Measurements from ENCODE around the gene IFI27L1.
"Not testable (repeated sequence)": the region's sequence is repeated elsewhere in the genome, so short reads cannot be mapped to it uniquely, and the experiment has no call there.

Gene IFI27L1

DNA sequence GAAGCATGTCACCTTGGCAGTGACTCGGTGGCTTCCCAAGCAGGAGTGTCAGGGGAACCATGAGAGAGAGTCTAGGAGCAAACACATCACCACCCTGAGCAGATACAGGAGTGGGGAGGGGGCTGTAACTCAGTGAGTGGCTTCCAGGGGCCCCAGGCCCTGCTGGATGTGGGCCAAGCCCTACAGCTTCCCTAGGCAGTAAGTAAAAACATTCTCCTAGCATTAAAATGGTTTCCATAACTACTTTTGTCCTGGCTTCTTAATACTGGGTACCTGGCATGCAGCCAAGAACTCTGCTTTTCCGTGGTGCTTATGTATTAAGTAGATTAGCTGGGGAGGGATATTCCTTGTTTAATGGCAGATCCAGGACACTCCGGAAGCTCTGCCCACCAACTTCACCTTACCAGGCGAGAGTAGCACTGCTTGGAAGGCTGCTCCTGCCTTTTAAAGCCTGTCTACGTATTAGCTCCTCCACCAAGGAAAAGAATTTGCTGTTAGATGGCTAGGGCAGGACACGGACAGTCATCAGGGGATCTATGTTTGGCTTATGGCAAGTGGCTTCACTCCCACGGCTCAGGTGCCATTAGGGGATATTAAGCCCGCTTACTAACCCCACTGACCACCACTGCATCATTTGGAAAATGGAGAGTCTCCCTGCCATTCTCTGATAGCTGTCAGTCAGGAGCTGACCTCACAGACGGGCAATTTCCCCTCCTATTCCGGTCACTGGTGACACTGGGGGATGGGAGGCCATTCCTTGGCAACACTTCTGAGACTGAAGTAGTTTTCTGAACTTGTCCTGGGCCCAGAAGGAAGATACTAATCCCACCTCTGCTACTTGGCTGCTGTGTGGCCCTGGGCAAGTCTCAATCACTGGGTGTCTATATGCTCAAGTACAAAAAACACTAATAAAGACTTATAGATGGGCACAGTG is 32.2 kb upstream of the IFI27L1 start:
- no peak for DNase-seq

DNA sequence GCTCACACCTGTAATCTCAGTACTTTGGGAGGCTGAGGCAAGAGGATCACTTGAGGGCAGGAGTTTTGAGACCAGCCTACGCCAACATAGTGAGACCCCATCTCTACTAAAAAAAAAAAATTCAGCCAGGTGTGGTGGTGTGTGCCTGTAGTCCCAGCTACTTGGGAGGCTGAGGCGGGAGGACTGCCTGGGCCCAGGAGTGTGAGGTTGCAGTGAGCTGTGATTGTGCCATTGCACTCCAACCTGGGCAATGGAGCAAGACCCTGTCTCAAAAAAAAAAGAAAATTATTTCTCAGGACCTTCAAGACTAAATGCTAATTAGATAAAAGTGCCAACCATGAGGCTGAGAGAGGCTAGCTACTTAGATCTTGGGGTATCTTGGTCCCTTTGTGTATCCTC is 31.5 kb upstream of the IFI27L1 start:
- no peak for DNase-seq

DNA sequence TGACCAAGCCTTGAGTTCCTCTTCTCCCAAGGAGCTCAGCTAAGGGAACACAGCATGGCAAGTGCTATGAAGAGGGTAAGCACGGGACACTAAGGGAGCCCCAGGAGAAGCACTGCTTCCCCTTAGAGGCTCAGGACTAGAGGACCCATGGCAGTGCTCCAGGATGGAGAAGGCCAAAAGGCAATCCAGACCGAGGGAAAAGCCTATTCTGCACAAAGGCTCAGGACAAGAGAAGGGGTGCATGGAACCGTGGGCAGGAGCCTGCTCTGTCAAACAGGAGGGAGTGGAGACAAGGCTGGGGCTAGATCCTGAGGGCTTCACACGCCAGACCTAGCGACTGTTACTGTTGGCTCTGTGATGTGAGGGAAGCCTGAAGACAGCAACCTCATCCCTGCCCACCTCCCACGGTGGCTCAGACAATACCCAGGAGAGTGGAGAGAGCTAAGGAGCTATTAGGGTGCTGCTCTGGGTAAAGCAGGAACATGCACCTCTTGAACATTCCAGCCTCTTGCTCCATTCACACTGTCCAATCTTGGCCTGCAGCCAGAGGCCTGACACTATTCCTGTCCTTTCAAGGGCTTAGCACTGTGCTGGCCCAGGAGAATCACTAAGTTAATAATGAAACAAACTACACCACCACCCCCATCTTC is 30.8 kb upstream of the IFI27L1 start:
- DNase-seq: no peak

DNA sequence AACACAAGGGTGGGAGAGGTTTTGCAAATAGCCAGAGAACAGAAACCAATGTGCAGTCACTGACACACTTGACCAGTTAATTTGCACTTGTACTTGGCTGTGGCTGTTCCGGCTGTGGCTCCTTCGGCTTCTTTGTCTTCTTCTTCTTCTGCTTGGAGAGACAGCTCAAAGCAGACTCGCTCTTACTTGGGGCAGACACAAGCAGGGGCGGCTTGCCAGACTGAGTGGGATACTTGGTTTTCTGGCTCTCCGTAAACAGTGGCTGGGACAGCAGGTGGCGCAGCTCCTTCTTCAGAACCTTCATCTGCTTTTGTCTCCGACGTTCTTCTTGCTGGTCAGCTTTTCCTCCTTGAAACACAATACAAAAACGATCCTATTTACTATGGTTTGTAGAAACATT is 30.0 kb upstream of the IFI27L1 start:
- peak; percentile 12 for DNase-seq

DNA sequence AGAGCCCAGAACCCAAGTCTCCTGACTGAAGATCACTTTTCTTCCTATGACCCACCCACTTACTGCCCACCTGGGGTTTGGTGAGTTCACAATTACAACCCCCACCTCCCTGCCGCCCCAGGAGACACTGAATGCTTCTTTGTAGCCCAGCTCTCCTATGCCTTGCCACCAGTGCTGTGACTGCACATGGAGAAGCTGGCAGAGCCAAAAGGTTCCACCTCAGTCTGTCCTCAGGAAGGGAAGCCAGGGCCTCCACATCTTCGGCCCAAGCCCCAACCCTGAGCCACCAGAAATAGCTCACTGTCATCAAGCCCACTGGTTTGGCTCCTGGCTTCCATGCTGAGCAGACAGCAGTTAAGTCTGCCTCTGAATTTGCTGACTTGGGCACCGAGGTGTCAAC is 29.3 kb upstream of the IFI27L1 start:
- DNase-seq: no peak

DNA sequence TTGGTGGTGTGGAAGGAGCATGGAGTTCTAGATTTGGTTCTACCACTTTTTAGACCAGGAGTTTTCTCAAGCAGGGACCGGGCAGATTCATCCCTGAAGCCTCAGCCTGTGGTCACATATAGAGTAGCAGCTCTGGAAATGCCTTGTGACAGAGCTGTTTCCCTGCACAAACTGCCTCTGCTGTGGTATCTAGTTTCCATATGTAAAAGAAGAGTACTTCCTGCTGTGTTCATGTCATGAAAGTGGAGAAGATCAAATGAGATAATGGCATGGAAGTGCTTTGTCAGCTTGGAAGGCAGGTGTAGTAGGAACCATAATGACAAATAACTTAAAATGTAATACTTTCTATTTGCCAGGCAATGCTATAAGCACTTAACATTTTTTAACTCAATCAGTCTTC is 28.9 kb upstream of the IFI27L1 start:
- no peak for DNase-seq

- DNase-seq: no peak
These were observed 28.4 kb upstream of the IFI27L1 start for GRCh38 chr14:94052662-94053061.

GRCh38 chr14:94054401-94054800 is 26.7 kb upstream of the IFI27L1 start:
- DNase-seq: no peak

GRCh38 chr14:94054936-94055335 is 26.2 kb upstream of the IFI27L1 start:
- DNase-seq: no peak

- no peak for DNase-seq
These were observed 24.4 kb upstream of the IFI27L1 start for GRCh38 chr14:94056579-94057308.

GRCh38 chr14:94058128-94058673 is 22.9 kb upstream of the IFI27L1 start:
- no peak for DNase-seq

- DNase-seq: no peak
These were observed 22.4 kb upstream of the IFI27L1 start for GRCh38 chr14:94058674-94059138.

GRCh38 chr14:94059998-94060397 is 21.1 kb upstream of the IFI27L1 start:
- DNase-seq: no peak

- peak; percentile 47 for DNase-seq
These were observed 18.7 kb upstream of the IFI27L1 start for GRCh38 chr14:94062344-94062940.

- peak; percentile 14 for DNase-seq
These were observed 14.9 kb upstream of the IFI27L1 start for GRCh38 chr14:94066089-94066676.

GRCh38 chr14:94072076-94072475 is 9.0 kb upstream of the IFI27L1 start:
- not testable (repeated sequence) for DNase-seq

DNA sequence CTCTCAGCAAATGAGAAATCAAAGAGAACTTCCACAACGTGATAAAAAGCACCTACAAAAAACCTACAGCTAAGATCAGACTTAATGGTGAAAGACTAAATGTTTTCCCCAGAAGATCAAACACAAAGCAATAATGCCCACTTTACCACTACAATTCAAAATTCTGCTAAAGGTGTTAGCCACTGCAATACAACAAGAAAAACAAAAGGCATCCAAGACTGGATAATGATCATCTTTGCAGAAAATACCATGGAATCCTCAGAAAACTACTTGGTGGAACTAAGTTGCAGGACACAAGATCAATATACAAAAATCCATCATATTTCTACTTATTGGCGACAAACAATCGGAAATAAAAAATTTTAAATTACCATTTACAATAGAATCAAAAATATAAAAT is 6.6 kb upstream of the IFI27L1 start:
- DNase-seq: no peak

DNA sequence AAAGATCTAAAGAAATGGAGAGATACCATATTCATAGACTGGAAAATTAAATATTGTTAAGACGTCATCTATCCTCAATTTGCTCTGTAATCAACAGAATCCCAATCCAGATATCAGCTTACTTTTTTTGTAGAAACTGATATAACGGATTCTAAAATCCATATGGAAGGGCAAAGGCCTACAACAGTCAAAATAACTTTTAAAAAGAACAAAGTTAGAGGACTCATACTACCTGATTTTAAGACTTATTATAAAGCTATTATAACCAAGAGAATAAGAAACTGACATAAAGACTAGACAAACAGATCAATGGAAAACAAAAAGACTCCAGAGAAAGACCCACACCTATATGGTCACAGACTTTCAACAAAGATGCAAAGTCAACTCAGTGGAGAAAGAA is 6.1 kb upstream of the IFI27L1 start:
- no peak for DNase-seq

GRCh38 chr14:94077111-94077821 is 3.8 kb upstream of the IFI27L1 start:
- DNase-seq: no peak

- no peak for DNase-seq
These were observed 3.3 kb upstream of the IFI27L1 start for GRCh38 chr14:94077823-94078222.

DNA sequence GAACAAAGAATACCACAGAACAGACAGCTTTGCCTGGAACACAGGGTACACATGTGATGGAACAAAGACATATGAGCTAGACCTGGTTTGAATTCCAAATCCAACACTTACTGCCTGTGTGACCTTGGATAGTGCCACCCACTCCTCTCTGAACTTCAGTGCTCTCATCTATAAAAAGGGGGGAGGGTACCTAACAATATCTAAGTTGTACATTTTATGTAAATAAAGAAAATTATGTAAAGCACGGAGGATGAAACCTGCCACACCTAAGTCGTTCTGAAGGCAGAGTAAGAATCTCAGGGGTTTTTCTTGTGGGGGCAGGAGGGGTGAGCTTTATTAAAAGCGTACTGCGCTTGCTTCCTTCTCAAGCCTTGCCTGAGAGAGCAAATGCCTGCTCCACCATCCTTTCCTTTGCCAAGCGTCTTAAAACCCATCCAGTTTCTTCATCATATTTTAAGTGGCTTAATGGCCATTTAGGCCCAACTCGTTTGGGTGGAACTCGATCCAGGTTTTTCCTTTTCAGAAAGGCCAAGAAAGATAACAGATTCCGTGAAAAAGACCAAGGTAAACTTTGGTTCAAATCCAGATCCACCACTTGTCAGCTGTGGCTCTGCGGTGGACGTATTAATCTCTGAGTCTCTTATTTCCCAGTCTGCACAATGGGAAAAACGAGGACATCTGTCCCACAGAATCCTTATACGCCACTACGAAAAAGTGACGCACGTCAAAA is 1.1 kb upstream of the IFI27L1 start:
- peak; percentile 14 for DNase-seq

Measured in kidney glomerular epithelial cell (primary cell).